ENCODE measurements around the gene MLH3.

- TF ChIP-seq CTCF (IDR thresholded peaks at IDR 0.05) (no peak), EZH2phosphoT487 (IDR thresholded peaks at IDR 0.05) (no peak)
These were observed 18.5 kb upstream of the MLH3 start for GRCh38 chr14:75069811-75070145.

Data from neural progenitor cell (in vitro differentiated cells).